H9 (cell line): Measurements from ENCODE around the gene UST. TPM values are rescaled to one million over a fixed set of nuclear protein-coding genes. Genes with fewer than 3 reads are reported as not detected.

Experiments
- DNase-seq: peaks from one replicate; pipeline ENCODE4 v3.0.0-alpha.2; 2017
- H2AFZ ChIP-seq: one replicate; pipeline ENCODE4 v1.6.1; 2013; ENCODE audit warnings: mild to moderate bottlenecking, low read length, control low read depth, moderate library complexity
- H2AK5ac ChIP-seq: 2 replicates; pipeline ENCODE4 v1.6.1; 2013; ENCODE audit warnings: low read length, control low read depth, mixed read lengths; ENCODE audit not compliant: insufficient read length
- H2BK120ac ChIP-seq: one replicate; pipeline ENCODE4 v1.6.1; 2013; ENCODE audit warnings: low read depth, mild to moderate bottlenecking, low read length, control low read depth, inconsistent platforms; ENCODE audit not compliant: poor library complexity, severe bottlenecking
- H2BK12ac ChIP-seq: 2 replicates; pipeline ENCODE4 v1.6.1; 2013; ENCODE audit warnings: low read length, control low read depth, mixed read lengths, low read depth; ENCODE audit not compliant: insufficient read length
- H2BK15ac ChIP-seq: 2 replicates; pipeline ENCODE4 v1.6.1; 2013; ENCODE audit warnings: low read depth, low read length, control low read depth
- H2BK20ac ChIP-seq: one replicate; pipeline ENCODE4 v1.6.1; 2013; ENCODE audit warnings: low read depth, mild to moderate bottlenecking, low read length, control low read depth, inconsistent platforms; ENCODE audit not compliant: poor library complexity, severe bottlenecking
- H2BK5ac ChIP-seq: 2 replicates; pipeline ENCODE4 v1.6.1; 2013; ENCODE audit warnings: low read length, control low read depth, mixed read lengths; ENCODE audit not compliant: insufficient read length
- H3K14ac ChIP-seq: 2 replicates; pipeline ENCODE4 v1.6.1; 2013; ENCODE audit warnings: low read length, control low read depth; ENCODE audit not compliant: insufficient read depth
- H3K18ac ChIP-seq: 2 replicates; pipeline ENCODE4 v1.6.1; 2013; ENCODE audit warnings: low read depth, mild to moderate bottlenecking, mixed read lengths, low read length, control low read depth; ENCODE audit not compliant: insufficient read length
- H3K23ac ChIP-seq: 2 replicates; pipeline ENCODE4 v1.6.1; 2013; ENCODE audit warnings: low read length, control low read depth, mixed read lengths, low read depth; ENCODE audit not compliant: insufficient read length
- H3K23me2 ChIP-seq: 2 replicates; pipeline ENCODE4 v1.6.1; 2013; ENCODE audit warnings: low read depth, mild to moderate bottlenecking, mixed read lengths, low read length, control low read depth; ENCODE audit not compliant: insufficient read length, poor library complexity, severe bottlenecking
- H3K27ac ChIP-seq: 2 replicates; pipeline ENCODE4 v1.5.1; 2013; ENCODE audit warnings: low read length, control low read depth, mixed read lengths, low read depth; ENCODE audit not compliant: insufficient read length
- H3K27me3 ChIP-seq: 2 replicates; pipeline ENCODE4 v1.6.1; 2013; ENCODE audit warnings: low read length, control low read depth, inconsistent platforms; ENCODE audit not compliant: insufficient read depth
- H3K4ac ChIP-seq: 2 replicates; pipeline ENCODE4 v1.6.1; 2013; ENCODE audit warnings: low read depth, mild to moderate bottlenecking, control low read depth, inconsistent platforms, low read length, moderate library complexity
- H3K4me1 ChIP-seq: 2 replicates; pipeline ENCODE4 v1.6.1; 2013; ENCODE audit warnings: low read length, control low read depth, inconsistent platforms; ENCODE audit not compliant: insufficient read depth
- H3K4me2 ChIP-seq: 2 replicates; pipeline ENCODE4 v1.6.1; 2013; ENCODE audit warnings: low read length, control low read depth, mixed read lengths; ENCODE audit not compliant: insufficient read length, insufficient read depth
- H3K56ac ChIP-seq: 2 replicates; pipeline ENCODE4 v1.6.1; 2013; ENCODE audit warnings: low read depth, mild to moderate bottlenecking, mixed read lengths, low read length, control low read depth; ENCODE audit not compliant: insufficient read length
- H3K79me1 ChIP-seq: 2 replicates; pipeline ENCODE4 v1.6.1; 2013; ENCODE audit warnings: low read depth, mild to moderate bottlenecking, moderate library complexity, low read length, control low read depth, inconsistent platforms; ENCODE audit not compliant: insufficient read depth, poor library complexity, severe bottlenecking
- H3K79me2 ChIP-seq: 2 replicates; pipeline ENCODE4 v1.6.1; 2013; ENCODE audit warnings: low read length, control low read depth, inconsistent platforms; ENCODE audit not compliant: insufficient read depth
- H3K9ac ChIP-seq: 2 replicates; pipeline ENCODE4 v1.6.1; 2013; ENCODE audit warnings: low read length, control low read depth, mixed read lengths; ENCODE audit not compliant: insufficient read length; ENCODE audit errors: extremely low read depth
- H3K9me3 ChIP-seq: one replicate; pipeline ENCODE4 v1.6.1; 2013; ENCODE audit warnings: low read depth, low read length, inconsistent platforms; ENCODE audit not compliant: control insufficient read depth
- H3T11ph ChIP-seq: one replicate; pipeline ENCODE4 v1.6.1; 2013; ENCODE audit warnings: mild to moderate bottlenecking, low read length, control low read depth, inconsistent platforms
- H4K20me1 ChIP-seq: one replicate; pipeline ENCODE4 v1.6.1; 2013; ENCODE audit not compliant: control insufficient read depth, insufficient read length, insufficient read depth
- H4K5ac ChIP-seq: 2 replicates; pipeline ENCODE4 v1.6.1; 2013; ENCODE audit warnings: low read depth, mild to moderate bottlenecking, mixed read lengths, low read length, control low read depth; ENCODE audit not compliant: insufficient read length
- H4K8ac ChIP-seq: replicated peaks from 2 replicates; pipeline ENCODE4 v1.6.1; 2013; ENCODE audit warnings: low read length, control low read depth, mixed read lengths, low read depth; ENCODE audit not compliant: insufficient read length
- H4K91ac ChIP-seq: 2 replicates; pipeline ENCODE4 v1.6.1; 2013; ENCODE audit warnings: low read depth, mild to moderate bottlenecking, moderate library complexity, mixed read lengths, low read length, control low read depth; ENCODE audit not compliant: insufficient read length
- H3K27ac Mint-ChIP-seq, 3 experiments: 2 replicates in 2 of 3; 3 replicates in 1 of 3; pipeline ENCODE4 v1.8.0; 2020 to 2021; ENCODE audit warnings: mixed read lengths in 3 of 3, mild to moderate bottlenecking in 1 of 3, moderate library complexity in 1 of 3
- H3K27me3 Mint-ChIP-seq: 2 replicates; pipeline ENCODE4 v1.8.0; 2021; ENCODE audit warnings: low read depth, mild to moderate bottlenecking, moderate library complexity, mixed read lengths
- H3K36me3 Mint-ChIP-seq, 3 experiments: 2 replicates in 2 of 3; 3 replicates in 1 of 3; pipeline ENCODE4 v1.8.0; 2020 to 2021; ENCODE audit warnings: low read depth in 3 of 3, mixed read lengths in 3 of 3; ENCODE audit not compliant: insufficient read depth in 1 of 3
- H3K4me1 Mint-ChIP-seq, 2 experiments: 2 replicates each; pipeline ENCODE4 v1.8.0; 2020; ENCODE audit warnings: mixed read lengths in 2 of 2
- H3K4me3 Mint-ChIP-seq, 2 experiments: 2 replicates in 1 of 2; 3 replicates in 1 of 2; pipeline ENCODE4 v1.8.0; 2020 to 2021; ENCODE audit warnings: mild to moderate bottlenecking in 2 of 2, mixed read lengths in 2 of 2, moderate library complexity in 1 of 2
- H3K9me3 Mint-ChIP-seq, 2 experiments: 2 replicates in 1 of 2; 3 replicates in 1 of 2; pipeline ENCODE4 v1.8.0; 2020; ENCODE audit warnings: mild to moderate bottlenecking in 2 of 2, mixed read lengths in 2 of 2, moderate library complexity in 1 of 2
- CTCF ChIP-seq: fragments of 200-600 bp; sonication (generic); conservative IDR thresholded peaks from 3 replicates; pipeline ENCODE4 v1.8.0; 2021; ENCODE audit warnings: antibody characterized with exemption, mild to moderate bottlenecking
- WGBS: extraction: QIAGEN DNeasy Blood & Tissue Kit; methylation state at CpG from one replicate; pipeline ENCODE4 v1.1.7; 2013; ENCODE audit warnings: missing lambda C conversion rate, low lambda C conversion rate, mixed read lengths; ENCODE audit not compliant: insufficient read length; ENCODE audit errors: extremely low coverage; 5-methylcytosine and 5-hydroxymethylcytosine counted together
- total RNA-seq: library from RNA; stranded (reverse); gene quantifications from 2 replicates; pipeline ENCODE4 v1.2.1, GENCODE V29; 2021

Gene UST
- total RNA-seq, 1 experiment from 2014 or later = 14.4 TPM

- Histone ChIP-seq H2BK12ac (no peak overlapping the region), H2BK120ac (no peak overlapping the region), H3K27me3 (no peaks in the 10 kb centered on the region), H3K4me2 (no peak overlapping the region), H2BK20ac (no peak overlapping the region), H4K91ac (no peak overlapping the region), H2BK15ac (no peak overlapping the region), H3T11ph (no peak overlapping the region), H3K79me1 (peaks cover 3% of the 10 kb centered on the region), H4K20me1 (no peaks in the 10 kb centered on the region), H3K23ac (no peak overlapping the region), H3K4me1 (no peaks in the 10 kb centered on the region), H3K23me2 (no peaks in the 10 kb centered on the region), H3K9me3 (no peaks in the 10 kb centered on the region), H4K5ac (no peak overlapping the region), H3K9ac (no peak overlapping the region), H3K18ac (no peak overlapping the region), H3K79me2 (no peaks in the 10 kb centered on the region; the same call in 1 of the 2 replicates), H3K4ac (no peak overlapping the region), H3K56ac (no peak overlapping the region), H2AFZ (no peak overlapping the region), H3K27ac (no peak overlapping the region), H2AK5ac (no peak overlapping the region), H2BK5ac (no peak overlapping the region), H3K14ac (no peak overlapping the region), H4K8ac (no peak overlapping the region)
- Mint-ChIP-seq H3K36me3 (no peaks in the 10 kb centered on the region), H3K4me3 (no peak overlapping the region), H3K27ac (no peak overlapping the region), H3K4me1 (peaks cover 3 to 7% of the 10 kb centered on the region in 2 experiments; a peak in 1 of 4 replicates), H3K9me3 (no peaks in the 10 kb centered on the region), H3K27me3 (no peaks in the 10 kb centered on the region)
- no CpG with 5 or more reads among the region's 7 CpGs for WGBS
- TF ChIP-seq CTCF = no peak
- no peak for DNase-seq
Observed at GRCh38 chr6:148935705-148936435, 189.0 kb downstream of the UST start.
